ENCODE results near the gene MAFG. TPM values are rescaled to one million over a fixed set of nuclear protein-coding genes. Genes with fewer than 3 reads are reported as not detected.
A peak's percentile ranks its signal among the peaks of the same experiment; 100 is the strongest.

MAFG gene
- total RNA-seq, 1 donor from 2014 or later = 22.4 TPM

DNA sequence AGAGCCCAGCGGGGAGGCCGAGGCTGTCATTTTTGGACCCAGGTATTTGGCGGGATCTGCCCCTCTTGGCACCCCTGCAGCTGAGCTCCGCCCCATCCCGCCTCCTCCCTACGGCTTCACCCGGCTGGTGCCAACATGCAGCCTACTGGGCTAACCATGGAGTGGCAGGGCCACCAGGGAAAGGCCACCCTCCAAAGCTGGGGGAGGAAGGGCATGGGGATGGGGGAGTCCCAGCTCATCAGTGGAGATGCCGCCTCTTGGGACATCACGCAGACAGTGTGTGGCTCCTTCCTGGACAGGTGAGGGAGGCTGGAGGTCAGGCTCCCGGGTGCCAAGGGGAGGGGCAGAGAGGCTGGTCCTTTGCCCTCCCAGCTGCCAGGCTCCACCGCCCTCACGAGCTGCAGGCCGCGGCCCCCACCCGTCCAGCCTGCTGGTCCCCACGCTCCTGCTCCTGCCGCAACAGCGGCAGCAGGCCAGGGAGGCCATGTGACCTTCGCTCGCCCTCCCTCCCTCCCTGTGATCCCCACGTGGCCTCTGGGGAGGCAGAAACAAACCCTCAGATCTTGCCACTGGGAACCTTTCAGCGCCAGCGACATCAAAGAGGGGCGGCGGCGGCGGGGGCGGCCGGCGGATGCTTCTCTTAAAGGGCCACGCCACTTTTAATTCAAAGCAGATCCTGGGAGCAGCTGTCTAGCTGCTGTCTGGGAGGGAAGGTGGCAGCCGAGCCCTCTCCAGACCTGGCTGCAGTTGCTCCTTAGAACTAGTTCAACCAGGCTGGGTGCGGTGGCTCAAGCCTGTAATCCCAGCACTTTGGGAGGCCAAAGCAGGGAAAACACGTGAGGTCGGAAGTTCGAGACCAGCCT, 40.2 kb upstream of the MAFG start:
- Mint-ChIP-seq H3K9me3 (no peaks in the 10 kb centered on the region), H3K4me3 (peak overlapping the region; percentile 72), H3K27me3 (peaks cover 25% of the 10 kb centered on the region), H3K36me3 (no peaks in the 10 kb centered on the region), H3K27ac (peak overlapping the region; percentile 75), H3K4me1 (ENCODE audit: unreplicated experiment) (peaks cover 14% of the 10 kb centered on the region)
- TF ChIP-seq, protein P1, sequence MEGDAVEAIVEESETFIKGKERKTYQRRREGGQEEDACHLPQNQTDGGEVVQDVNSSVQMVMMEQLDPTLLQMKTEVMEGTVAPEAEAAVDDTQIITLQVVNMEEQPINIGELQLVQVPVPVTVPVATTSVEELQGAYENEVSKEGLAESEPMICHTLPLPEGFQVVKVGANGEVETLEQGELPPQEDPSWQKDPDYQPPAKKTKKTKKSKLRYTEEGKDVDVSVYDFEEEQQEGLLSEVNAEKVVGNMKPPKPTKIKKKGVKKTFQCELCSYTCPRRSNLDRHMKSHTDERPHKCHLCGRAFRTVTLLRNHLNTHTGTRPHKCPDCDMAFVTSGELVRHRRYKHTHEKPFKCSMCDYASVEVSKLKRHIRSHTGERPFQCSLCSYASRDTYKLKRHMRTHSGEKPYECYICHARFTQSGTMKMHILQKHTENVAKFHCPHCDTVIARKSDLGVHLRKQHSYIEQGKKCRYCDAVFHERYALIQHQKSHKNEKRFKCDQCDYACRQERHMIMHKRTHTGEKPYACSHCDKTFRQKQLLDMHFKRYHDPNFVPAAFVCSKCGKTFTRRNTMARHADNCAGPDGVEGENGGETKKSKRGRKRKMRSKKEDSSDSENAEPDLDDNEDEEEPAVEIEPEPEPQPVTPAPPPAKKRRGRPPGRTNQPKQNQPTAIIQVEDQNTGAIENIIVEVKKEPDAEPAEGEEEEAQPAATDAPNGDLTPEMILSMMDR (conservative IDR thresholded peaks at IDR 0.05) = no peak
- no peak for DNase-seq (ENCODE audit: extremely low spot score, unreplicated experiment)

DNA sequence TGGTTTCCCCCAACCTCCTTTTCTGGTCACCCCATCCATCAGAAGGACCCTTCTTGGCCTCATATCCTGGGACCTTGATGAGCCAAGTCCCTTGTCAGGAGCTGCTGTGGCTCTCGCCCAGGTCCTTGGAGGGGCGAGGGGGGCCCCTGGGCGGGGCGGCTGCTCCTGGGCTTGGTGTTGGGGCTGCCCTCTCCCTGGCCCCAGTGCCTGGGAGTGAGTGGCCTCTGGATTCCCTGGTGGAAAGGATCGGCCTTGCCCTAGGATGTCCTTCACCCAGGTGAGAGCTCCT, 39.7 kb upstream of the MAFG start:
- Mint-ChIP-seq H3K4me3 (no peak overlapping the region), H3K36me3 (no peaks in the 10 kb centered on the region), H3K27ac (no peak overlapping the region), H3K4me1 (ENCODE audit: unreplicated experiment) (peaks cover 14% of the 10 kb centered on the region), H3K9me3 (no peaks in the 10 kb centered on the region), H3K27me3 (peaks cover 30% of the 10 kb centered on the region)
- TF ChIP-seq, protein P1 (conservative IDR thresholded peaks at IDR 0.05) = no peak
- no peak for DNase-seq (ENCODE audit: extremely low spot score, unreplicated experiment)

DNA sequence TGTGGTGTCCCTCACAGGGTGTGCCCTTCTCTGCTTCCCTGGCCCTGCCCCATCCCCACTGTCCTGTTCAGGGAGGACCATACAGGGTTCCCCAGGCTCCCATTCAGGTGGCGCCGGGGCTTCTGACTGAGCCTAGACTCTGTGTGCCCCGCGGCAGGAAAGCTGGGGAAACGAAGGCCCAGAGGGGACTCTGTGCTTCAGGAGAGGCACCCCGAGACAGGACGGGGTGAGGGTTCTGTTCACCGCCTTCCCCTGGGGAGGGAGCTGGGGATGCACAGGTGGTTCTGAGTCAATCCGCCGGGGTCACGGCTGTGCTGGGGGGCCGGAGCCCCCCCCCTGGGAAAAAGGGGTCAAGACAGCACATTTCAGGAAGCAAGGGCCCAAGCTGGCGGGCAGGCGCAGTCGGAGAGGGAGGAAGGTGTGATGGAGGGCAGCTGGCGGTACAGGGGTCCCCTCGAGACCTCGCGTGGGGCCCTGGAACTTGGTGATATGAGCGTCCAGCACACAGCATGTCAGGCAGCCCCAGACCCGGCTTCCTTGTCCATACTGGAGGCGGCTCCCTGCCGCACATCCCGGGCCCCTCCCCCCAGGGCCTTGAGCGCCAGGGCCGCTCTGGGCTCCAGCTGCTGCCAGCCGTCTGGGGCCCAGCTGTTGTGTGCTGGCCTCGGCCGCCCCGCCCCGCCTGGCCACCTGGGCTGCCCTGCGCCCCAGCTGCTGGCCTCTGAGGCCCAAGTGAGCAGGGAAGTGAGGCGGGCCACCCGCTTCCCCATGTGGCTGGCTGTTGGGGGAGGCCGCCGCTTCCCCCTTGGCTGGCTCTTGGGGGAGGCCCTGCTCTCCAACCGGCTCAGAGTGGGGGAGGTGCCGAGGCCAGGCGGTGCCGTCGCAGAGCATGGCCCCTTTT, 39.1 kb upstream of the MAFG start:
- H3K36me3 Mint-ChIP-seq = no peaks in the 10 kb centered on the region
- TF ChIP-seq, protein P1 (conservative IDR thresholded peaks at IDR 0.05) = no peak
- peaks cover 14% of the 10 kb centered on the region for H3K4me1 Mint-ChIP-seq (ENCODE audit: unreplicated experiment)
- DNase-seq (ENCODE audit: extremely low spot score, unreplicated experiment) = no peak
- no peak overlapping the region for H3K4me3 Mint-ChIP-seq
- peaks cover 32% of the 10 kb centered on the region for H3K27me3 Mint-ChIP-seq
- H3K9me3 Mint-ChIP-seq = no peaks in the 10 kb centered on the region
- H3K27ac Mint-ChIP-seq = no peak overlapping the region

DNA sequence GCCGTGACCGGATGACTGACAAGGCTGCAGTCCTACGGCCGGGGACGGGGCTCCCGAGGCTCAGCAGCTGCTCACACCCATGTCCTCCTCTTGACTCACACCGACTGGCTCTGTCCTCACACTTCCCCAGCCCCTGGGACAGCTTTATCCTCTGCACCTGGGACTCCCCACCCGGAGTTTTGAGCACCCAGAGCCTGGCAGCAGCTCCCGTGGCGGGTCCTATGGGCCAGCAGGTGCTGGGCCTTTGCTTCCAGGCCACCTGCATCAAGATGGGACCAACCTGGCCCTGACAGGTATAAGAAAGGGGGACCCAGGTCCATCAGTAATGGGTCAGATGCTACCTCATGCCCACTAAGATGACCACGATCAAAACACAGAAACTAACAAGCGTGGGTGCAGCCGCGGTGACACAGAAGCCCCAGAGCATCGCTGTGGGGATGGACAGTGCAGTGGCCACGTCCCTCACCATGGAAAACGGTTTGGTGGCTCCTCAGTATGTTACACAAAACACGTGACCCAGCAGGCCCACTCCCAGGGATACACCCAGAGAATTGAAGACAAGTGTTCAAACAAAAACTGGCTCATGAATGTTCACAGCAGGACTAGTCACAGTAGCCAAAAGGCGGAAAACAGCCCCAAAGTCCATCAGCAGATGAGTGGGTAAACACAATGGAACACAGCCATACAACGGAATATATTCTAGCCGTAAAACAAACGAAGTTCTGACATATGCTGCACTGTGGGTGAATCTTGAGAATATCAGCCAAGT, 36.7 kb upstream of the MAFG start:
- Mint-ChIP-seq H3K4me1 (ENCODE audit: unreplicated experiment) (peaks cover 14% of the 10 kb centered on the region), H3K27ac (no peak overlapping the region), H3K9me3 (no peaks in the 10 kb centered on the region), H3K27me3 (peaks cover 32% of the 10 kb centered on the region), H3K36me3 (no peaks in the 10 kb centered on the region), H3K4me3 (peak overlapping the region; percentile 51)
- TF ChIP-seq, protein P1 (conservative IDR thresholded peaks at IDR 0.05) = no peak
- DNase-seq (ENCODE audit: extremely low spot score, unreplicated experiment) = no peak

Measured in type B pancreatic cell (in vitro differentiated cells).